Trophoblast cell (in vitro differentiated cells and primary cell): Measurements from ENCODE around the gene GSN.

Experiments
- DNase-seq, 2 donors: peaks; one replicate each; pipeline ENCODE4 v3.0.0-alpha.2; 2016
- H2AFZ ChIP-seq: 2 replicates; pipeline ENCODE4 v1.6.1; 2013; ENCODE audit warnings: low read length, moderate library complexity, mild to moderate bottlenecking; ENCODE audit not compliant: insufficient read depth, poor library complexity
- H2AK5ac ChIP-seq: 2 replicates; pipeline ENCODE4 v1.6.1; 2013; ENCODE audit warnings: mild to moderate bottlenecking, low read length
- H2BK120ac ChIP-seq: 2 replicates; pipeline ENCODE4 v1.6.1; 2013; ENCODE audit warnings: low read length, mild to moderate bottlenecking, moderate library complexity; ENCODE audit not compliant: insufficient read depth, poor library complexity
- H2BK12ac ChIP-seq: 2 replicates; pipeline ENCODE4 v1.6.1; 2013; ENCODE audit warnings: mild to moderate bottlenecking, low read length, moderate library complexity
- H2BK5ac ChIP-seq: 2 replicates; pipeline ENCODE4 v1.6.1; 2013; ENCODE audit warnings: low read length, low read depth, moderate library complexity, mild to moderate bottlenecking; ENCODE audit not compliant: poor library complexity
- H3K14ac ChIP-seq: 2 replicates; pipeline ENCODE4 v1.6.1; 2013; ENCODE audit warnings: mild to moderate bottlenecking, low read length
- H3K18ac ChIP-seq: 2 replicates; pipeline ENCODE4 v1.6.1; 2013; ENCODE audit warnings: mild to moderate bottlenecking, low read length
- H3K23ac ChIP-seq: 2 replicates; pipeline ENCODE4 v1.6.1; 2013; ENCODE audit warnings: low read length
- H3K27ac ChIP-seq: 2 replicates; pipeline ENCODE4 v1.5.1; 2013; ENCODE audit warnings: low read depth, mild to moderate bottlenecking, inconsistent platforms, low read length, moderate library complexity
- H3K27me3 ChIP-seq: 2 replicates; pipeline ENCODE4 v1.6.1; 2013; ENCODE audit warnings: inconsistent platforms, mild to moderate bottlenecking, low read length, moderate library complexity; ENCODE audit not compliant: insufficient read depth
- H3K36me3 ChIP-seq, 2 experiments: 1 replicate in 1 of 2; 2 replicates in 1 of 2; pipeline ENCODE4 v1.6.1; 2013; ENCODE audit warnings: low read length in 2 of 2, mild to moderate bottlenecking in 2 of 2, moderate library complexity in 1 of 2; ENCODE audit not compliant: insufficient read depth in 2 of 2, control insufficient read depth in 1 of 2
- H3K4ac ChIP-seq: 2 replicates; pipeline ENCODE4 v1.6.1; 2013; ENCODE audit warnings: low read depth, mild to moderate bottlenecking, low read length, moderate library complexity
- H3K4me1 ChIP-seq, 2 experiments: 1 replicate in 1 of 2; 2 replicates in 1 of 2; pipeline ENCODE4 v1.6.1; 2013; ENCODE audit warnings: low read length in 2 of 2, mild to moderate bottlenecking in 2 of 2, moderate library complexity in 1 of 2; ENCODE audit not compliant: insufficient read depth in 2 of 2, control insufficient read depth in 1 of 2
- H3K4me2 ChIP-seq: 2 replicates; pipeline ENCODE4 v1.6.1; 2013; ENCODE audit warnings: inconsistent platforms, mild to moderate bottlenecking, low read length, moderate library complexity
- H3K4me3 ChIP-seq: 2 replicates; pipeline ENCODE4 v1.5.1; 2013; ENCODE audit warnings: mild to moderate bottlenecking, low read depth, low read length, inconsistent platforms
- H3K79me1 ChIP-seq: one replicate; pipeline ENCODE4 v1.6.1; 2013; ENCODE audit warnings: low read length
- H3K79me2 ChIP-seq: 2 replicates; pipeline ENCODE4 v1.6.1; 2013; ENCODE audit warnings: low read length, mild to moderate bottlenecking; ENCODE audit not compliant: control insufficient read depth, insufficient read depth, poor library complexity
- H3K9ac ChIP-seq: 2 replicates; pipeline ENCODE4 v1.6.1; 2013; ENCODE audit warnings: mild to moderate bottlenecking, low read length
- H3K9me3 ChIP-seq: 2 replicates; pipeline ENCODE4 v1.6.1; 2013; ENCODE audit warnings: low read depth, mild to moderate bottlenecking, control low read depth, inconsistent platforms, low read length; ENCODE audit not compliant: insufficient read depth
- H4K12ac ChIP-seq: 2 replicates; pipeline ENCODE4 v1.6.1; 2013; ENCODE audit warnings: low read depth, mild to moderate bottlenecking, low read length, moderate library complexity
- H4K8ac ChIP-seq: 2 replicates; pipeline ENCODE4 v1.6.1; 2013; ENCODE audit warnings: low read depth, mild to moderate bottlenecking, low read length, moderate library complexity
- H4K91ac ChIP-seq: one replicate; pipeline ENCODE4 v1.6.1; 2013; ENCODE audit warnings: low read depth, mild to moderate bottlenecking, low read length, moderate library complexity
- WGBS: extraction: QIAGEN DNeasy Blood & Tissue Kit; methylation state at CpG from one replicate; pipeline ENCODE4 v1.1.7; 2013; ENCODE audit warnings: missing lambda C conversion rate; ENCODE audit not compliant: insufficient read length, insufficient coverage; ENCODE audit errors: extremely low coverage; 5-methylcytosine and 5-hydroxymethylcytosine counted together

The GSN gene

GRCh38 chr9:121331992-121332685 is 64.2 kb downstream of the GSN start:
- Histone ChIP-seq H3K4me1 (peaks cover 3 to 14% of the 10 kb centered on the region in 2 experiments), H2AFZ (no peak overlapping the region), H3K27me3 (no peaks in the 10 kb centered on the region), H3K36me3 (peaks cover 39 to 60% of the 10 kb centered on the region in 2 experiments), H3K23ac (no peak overlapping the region), H4K12ac (no peak overlapping the region), H3K27ac (no peak overlapping the region), H3K79me1 (peaks cover 6% of the 10 kb centered on the region), H2BK120ac (no peak overlapping the region), H4K8ac (no peak overlapping the region), H2AK5ac (no peak overlapping the region), H3K14ac (no peak overlapping the region), H3K9ac (no peak overlapping the region), H3K4ac (no peak overlapping the region), H3K18ac (no peak overlapping the region), H3K4me3 (no peak overlapping the region), H4K91ac (no peak overlapping the region), H2BK5ac (no peak overlapping the region), H2BK12ac (no peak overlapping the region), H3K4me2 (no peak overlapping the region), H3K79me2 (no peaks in the 10 kb centered on the region), H3K9me3 (no peaks in the 10 kb centered on the region)
- no CpG with 5 or more reads among the region's 14 CpGs for WGBS
- peak in 1 of 2 donors; percentile 47 for DNase-seq

- no peak overlapping the region for H2AFZ ChIP-seq
- no CpG with 5 or more reads among the region's 8 CpGs for WGBS
- peak; percentile 93 to 95 for DNase-seq
These were observed 66.2 kb downstream of the GSN start for GRCh38 chr9:121333950-121334773.

DNA sequence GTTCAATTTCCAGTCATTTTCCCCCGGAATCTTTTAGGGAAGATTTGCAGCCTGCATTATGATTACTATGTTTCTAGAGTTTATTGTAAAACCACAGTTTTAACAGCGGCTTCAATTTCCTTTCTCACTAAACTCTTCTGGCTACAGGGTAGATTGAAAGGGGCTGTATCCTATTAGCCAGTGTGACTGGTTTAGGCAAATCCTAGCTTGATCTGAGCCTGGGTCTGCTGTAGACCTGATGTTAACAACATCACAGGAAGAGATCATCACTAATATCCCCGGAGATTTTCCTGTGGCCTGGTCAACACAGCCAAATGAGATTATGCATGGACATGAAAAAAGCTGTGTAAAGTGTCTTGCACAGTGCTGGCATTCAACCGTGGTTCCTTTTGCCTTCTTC is 68.7 kb downstream of the GSN start:
- Histone ChIP-seq H3K4me1 (peaks cover 3 to 14% of the 10 kb centered on the region in 2 experiments), H2AK5ac (no peak overlapping the region), H2AFZ (no peak overlapping the region), H4K8ac (no peak overlapping the region), H3K27ac (no peak overlapping the region), H3K36me3 (peaks cover 19 to 36% of the 10 kb centered on the region in 2 experiments), H3K4me2 (no peak overlapping the region), H4K91ac (no peak overlapping the region), H3K79me2 (no peaks in the 10 kb centered on the region), H2BK120ac (no peak overlapping the region), H3K9ac (no peak overlapping the region), H3K18ac (no peak overlapping the region), H3K4ac (no peak overlapping the region), H3K14ac (no peak overlapping the region), H3K79me1 (peaks cover 6% of the 10 kb centered on the region), H3K23ac (no peak overlapping the region), H2BK12ac (no peak overlapping the region), H3K4me3 (no peak overlapping the region), H4K12ac (no peak overlapping the region), H3K27me3 (no peaks in the 10 kb centered on the region), H3K9me3 (no peaks in the 10 kb centered on the region), H2BK5ac (no peak overlapping the region)
- DNase-seq = no peak
- WGBS = no CpG with 5 or more reads among the region's 4 CpGs

More at GRCh38 chr9:121333950-121334773, 66.2 kb downstream of the GSN start:
- H3K9ac ChIP-seq = no peak overlapping the region
- no peak overlapping the region for H3K23ac ChIP-seq
- no peak overlapping the region for H3K4me2 ChIP-seq
- no peaks in the 10 kb centered on the region for H3K79me2 ChIP-seq
- H4K91ac ChIP-seq = no peak overlapping the region
- H3K9me3 ChIP-seq = no peaks in the 10 kb centered on the region
- H4K8ac ChIP-seq = no peak overlapping the region
- H3K36me3 ChIP-seq = peaks cover 28 to 52% of the 10 kb centered on the region in 2 experiments
- H3K14ac ChIP-seq = no peak overlapping the region
- H3K27ac ChIP-seq = peak overlapping the region; percentile 54
- H3K27me3 ChIP-seq = no peaks in the 10 kb centered on the region
- no peak overlapping the region for H3K4ac ChIP-seq
- no peak overlapping the region for H3K4me3 ChIP-seq
- H3K79me1 ChIP-seq = peaks cover 6% of the 10 kb centered on the region
- peaks cover 3 to 14% of the 10 kb centered on the region in 2 experiments for H3K4me1 ChIP-seq
- H2AK5ac ChIP-seq = no peak overlapping the region
- H2BK12ac ChIP-seq = no peak overlapping the region
- H2BK5ac ChIP-seq = peak overlapping the region; percentile 21
- H2BK120ac ChIP-seq = peak overlapping the region; percentile 20
- H3K18ac ChIP-seq = peak overlapping the region; percentile 25
- H4K12ac ChIP-seq = no peak overlapping the region

DNA sequence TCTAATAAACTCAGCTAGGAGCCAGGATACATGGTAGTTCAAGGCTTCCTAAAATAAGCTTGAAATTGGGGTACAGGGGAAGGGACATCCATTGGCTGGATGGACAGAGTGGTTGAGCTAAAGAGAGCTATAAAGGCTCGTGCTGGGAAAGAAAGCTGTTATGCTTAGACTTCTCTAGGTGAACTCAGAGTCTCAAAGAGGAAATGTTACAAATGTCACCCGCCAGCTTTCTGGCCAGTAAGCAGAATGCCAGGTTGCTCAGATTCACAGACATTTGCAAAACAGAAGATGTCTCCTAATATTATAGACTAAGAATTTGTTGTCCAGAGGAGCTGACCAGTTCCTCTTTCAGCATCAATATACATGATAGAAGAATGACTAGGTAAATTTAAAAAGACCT is 71.5 kb downstream of the GSN start:
- peaks cover 3 to 10% of the 10 kb centered on the region in 2 experiments for H3K4me1 ChIP-seq
- no peak overlapping the region for H3K23ac ChIP-seq
- no peaks in the 10 kb centered on the region for H3K9me3 ChIP-seq
- no peak overlapping the region for H3K14ac ChIP-seq
- H2AK5ac ChIP-seq = no peak overlapping the region
- H4K91ac ChIP-seq = no peak overlapping the region
- no peak overlapping the region for H2BK120ac ChIP-seq
- H3K4ac ChIP-seq = no peak overlapping the region
- H2BK5ac ChIP-seq = no peak overlapping the region
- H3K36me3 ChIP-seq = peaks cover 11 to 31% of the 10 kb centered on the region in 2 experiments
- H2AFZ ChIP-seq = no peak overlapping the region
- H4K12ac ChIP-seq = no peak overlapping the region
- no peak overlapping the region for H4K8ac ChIP-seq
- WGBS = no CpG with 5 or more reads among the region's 2 CpGs
- H2BK12ac ChIP-seq = no peak overlapping the region
- no peak overlapping the region for H3K4me3 ChIP-seq
- H3K18ac ChIP-seq = no peak overlapping the region
- no peak for DNase-seq
- H3K27me3 ChIP-seq = no peaks in the 10 kb centered on the region
- H3K4me2 ChIP-seq = no peak overlapping the region
- no peak overlapping the region for H3K9ac ChIP-seq
- no peak overlapping the region for H3K27ac ChIP-seq
- peaks cover 3% of the 10 kb centered on the region for H3K79me1 ChIP-seq
- no peaks in the 10 kb centered on the region for H3K79me2 ChIP-seq
